HG03196 (cell line): ENCODE results near the gene INTS14.

Experiments used
- ATAC-seq: cut with Tn5 transposase; IDR thresholded peaks from one replicate; pipeline ENCODE4 v1.9.1; 2021; ENCODE audit not compliant: unreplicated experiment

The INTS14 gene

DNA sequence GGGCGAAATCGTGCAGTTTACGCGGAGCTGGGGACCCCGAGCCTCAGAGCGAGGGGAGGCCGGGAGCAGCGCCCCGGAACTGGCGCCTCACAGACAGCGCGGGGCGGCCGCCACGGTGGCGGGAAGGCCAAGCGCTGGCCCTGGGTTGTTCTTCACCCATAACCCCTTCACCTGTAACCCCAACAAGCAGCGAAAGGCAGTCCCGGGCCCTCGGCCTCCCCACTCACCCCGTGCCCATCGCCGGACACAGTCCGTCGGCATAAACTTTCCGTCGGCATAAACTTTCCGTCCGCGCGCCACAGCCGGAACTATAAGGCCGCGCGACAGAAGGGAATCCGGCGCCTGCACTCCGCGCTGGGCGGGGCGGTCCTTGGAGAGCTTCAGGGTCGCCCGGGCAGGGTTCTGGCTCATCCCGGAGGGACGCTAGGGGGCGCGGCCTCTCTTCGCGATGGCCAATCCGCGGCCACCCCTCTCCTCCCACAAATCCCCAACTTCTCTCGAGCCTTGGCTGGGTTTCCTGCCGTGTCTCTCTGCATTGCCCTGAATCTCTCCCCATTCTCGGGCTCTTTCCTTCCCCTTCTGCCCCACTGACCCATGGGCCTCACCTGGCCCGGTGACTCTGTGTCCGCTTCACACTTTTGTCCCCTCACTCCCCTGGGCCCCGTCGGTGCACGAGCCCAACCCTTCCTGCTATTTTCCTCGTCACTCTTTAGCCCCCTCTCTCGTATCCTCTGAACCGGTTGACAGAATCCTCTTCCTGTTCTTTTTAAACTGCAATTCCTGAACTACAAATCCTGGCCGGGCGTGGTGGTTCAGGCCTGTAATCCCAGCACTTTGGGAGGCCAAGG lies at the start of gene INTS14:
INTS14 (minus strand) TSS at position 261 of the 848 bp plus-strand sequence. CDS start 3,751 bp downstream, outside the sequence.
- ATAC-seq: peak; percentile 97

DNA sequence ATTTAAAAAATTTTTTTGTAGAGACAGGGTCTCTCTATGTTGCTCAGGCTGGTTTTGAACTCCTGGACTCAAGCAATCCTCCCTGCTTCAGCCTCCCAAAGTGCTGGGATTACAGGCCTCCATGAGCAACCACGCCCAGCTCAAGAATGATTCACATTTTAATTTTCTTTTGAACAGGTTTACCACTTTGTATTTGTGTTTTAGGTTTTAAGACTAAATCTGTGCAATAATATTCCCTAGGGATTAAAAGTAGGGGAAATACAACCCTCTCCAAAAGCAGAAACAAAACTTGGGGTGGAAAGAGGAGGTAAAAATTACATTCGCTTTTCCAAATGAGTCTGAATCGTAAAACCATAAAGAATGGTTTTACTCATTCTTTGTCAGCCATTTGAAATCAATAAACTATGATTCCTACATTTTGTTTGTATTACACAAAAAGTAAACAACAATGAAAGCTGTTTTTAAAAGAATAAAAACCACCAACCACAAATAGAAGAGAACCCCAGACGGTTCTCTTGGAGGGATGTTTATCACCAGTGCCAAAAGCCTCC lies 48.6 kb upstream of the INTS14 start:
- ATAC-seq: no peak

DNA sequence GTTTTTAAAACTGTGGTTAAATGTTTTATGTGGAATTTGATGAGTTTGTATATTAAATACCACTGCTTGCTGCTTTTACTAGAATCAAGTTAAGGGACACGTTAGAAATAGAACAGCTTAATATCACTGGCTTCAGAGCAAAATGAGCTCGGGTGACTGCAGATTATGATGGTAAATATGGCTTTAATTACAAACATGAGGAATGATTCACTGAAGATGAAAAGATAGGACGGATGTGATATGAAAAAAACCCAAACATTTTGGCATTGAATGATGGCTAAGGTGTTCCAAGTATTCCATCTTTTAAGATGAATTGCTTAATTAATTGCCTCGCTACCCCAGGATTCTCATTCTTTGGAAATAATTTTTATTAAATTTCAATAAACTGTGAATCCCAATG lies 44.5 kb upstream of the INTS14 start:
- ATAC-seq: no peak

DNA sequence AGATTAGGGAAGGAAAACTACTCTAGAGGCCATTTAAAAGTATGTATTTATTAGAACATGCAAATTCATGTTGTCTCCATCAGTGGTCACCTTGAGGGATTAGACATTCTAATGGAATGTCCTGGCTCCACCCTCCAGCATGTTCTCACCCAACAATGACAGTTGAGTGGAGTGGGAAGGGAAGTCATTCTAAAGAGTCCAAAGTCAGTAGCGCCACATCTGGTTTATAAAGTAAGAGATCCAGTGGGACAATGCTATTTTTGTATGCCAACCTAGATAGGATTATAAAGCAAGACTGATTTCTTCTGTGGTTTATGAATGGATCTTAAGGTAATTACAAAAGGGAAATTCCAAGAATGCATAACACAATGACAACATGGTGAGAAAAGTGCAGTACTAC lies 44.1 kb upstream of the INTS14 start:
- no peak for ATAC-seq

DNA sequence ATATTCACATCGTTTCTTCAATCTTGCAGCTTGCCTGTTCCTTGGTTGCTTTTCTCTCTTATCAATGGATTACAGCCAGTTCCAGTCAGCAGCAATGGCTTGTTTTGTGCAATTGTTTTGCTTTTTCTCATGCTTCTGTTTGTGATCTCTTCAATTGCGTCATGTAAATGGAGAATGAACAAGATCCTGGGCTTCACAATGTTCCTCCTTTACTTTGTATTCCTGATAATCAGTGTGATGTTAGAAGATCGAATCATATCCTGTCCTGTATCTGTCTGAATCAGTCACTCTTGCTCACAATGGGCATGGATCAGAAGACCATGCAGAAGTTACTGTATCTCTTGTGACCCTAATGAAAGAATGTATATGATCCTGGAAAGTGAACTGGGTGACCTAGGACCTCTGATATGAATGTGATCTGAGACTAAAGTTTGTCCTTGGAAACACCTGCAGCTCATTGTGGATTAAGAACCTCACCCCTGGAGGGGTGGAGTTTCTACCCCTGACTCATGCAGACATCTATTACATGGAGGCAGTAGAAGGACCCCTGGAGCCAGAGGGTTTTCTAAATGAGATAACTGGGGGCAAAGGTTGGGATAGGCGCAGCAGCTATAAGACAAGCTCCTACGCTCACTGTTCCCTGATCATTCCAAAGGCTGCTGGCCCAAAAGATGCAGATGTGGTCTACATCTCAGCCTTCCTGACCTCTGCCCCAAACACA lies 43.0 kb upstream of the INTS14 start:
- ATAC-seq: no peak

DNA sequence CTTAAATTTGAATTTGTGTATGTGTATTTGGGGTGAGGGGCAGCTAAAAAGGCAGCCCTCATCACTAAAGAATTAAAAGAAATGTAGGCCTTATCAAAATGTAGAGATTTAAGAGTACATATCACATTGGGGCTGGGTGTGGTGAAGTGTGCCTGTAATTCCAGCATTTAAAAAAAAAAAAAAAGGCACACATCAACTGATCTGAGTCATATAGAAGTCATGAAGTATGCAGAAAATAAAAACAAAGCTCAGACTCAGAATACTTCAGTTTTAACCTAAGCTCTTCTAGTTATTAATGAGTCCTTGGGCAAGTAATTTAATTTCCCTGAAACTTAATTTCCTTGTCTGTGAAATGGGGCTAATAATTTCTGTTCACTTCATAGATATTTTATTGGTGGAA lies 42.4 kb upstream of the INTS14 start:
- no peak for ATAC-seq

DNA sequence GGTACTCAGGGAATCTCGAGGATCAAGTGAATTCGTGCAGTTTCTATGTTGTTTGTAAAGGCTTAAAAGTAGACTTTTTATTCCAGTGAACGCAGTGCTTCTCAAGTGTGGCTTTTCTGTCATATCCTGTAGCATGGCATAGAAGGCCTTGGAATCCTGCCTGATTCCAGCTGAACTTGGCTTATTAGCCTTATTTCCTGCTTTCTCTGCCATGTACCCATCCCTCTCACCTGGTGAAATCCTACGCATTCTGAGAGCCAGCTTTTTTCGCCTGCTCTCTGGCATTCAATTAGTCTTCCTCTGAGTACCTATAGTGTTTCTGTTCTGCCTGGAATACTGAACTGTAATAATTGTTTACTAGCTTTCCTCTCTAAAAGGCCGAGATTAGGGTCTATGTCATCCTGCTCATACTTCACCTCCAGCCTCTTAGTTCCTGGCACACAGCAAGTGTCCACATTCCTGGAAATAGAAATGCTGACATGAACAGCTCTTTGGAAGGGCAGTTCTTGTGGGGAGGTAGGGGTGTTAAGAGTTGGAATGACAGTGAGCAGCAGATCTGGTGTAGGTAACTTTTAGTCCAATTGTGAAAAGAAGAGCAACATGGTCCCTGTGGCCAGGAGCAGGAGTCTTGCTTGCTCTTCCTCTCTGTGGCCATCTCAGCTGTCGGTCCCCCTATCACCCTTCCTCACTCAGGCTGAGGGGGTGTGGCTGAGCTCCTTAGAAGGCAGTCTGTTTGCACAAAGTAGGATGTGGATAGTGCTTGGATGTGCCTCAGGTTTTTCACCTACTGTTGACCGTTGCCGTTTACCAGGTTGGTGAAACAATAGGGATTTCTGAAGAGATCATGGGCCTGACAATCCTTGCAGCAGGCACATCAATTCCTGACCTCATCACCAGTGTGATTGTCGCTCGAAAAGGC lies 41.2 kb upstream of the INTS14 start:
- ATAC-seq: no peak

DNA sequence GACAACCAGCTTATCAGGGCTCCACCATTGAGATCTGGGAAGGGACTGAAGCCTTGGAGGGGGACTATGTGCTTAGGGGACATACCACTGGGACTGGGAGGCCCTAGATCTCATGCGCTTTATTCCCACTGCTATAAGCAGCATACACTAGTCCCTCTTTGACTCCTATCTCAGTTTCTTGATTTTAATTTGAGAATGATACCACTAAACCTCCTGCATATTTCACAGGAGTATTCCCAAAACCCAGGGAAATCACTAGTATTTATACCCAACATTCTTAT lies 40.1 kb upstream of the INTS14 start:
- ATAC-seq: no peak

DNA sequence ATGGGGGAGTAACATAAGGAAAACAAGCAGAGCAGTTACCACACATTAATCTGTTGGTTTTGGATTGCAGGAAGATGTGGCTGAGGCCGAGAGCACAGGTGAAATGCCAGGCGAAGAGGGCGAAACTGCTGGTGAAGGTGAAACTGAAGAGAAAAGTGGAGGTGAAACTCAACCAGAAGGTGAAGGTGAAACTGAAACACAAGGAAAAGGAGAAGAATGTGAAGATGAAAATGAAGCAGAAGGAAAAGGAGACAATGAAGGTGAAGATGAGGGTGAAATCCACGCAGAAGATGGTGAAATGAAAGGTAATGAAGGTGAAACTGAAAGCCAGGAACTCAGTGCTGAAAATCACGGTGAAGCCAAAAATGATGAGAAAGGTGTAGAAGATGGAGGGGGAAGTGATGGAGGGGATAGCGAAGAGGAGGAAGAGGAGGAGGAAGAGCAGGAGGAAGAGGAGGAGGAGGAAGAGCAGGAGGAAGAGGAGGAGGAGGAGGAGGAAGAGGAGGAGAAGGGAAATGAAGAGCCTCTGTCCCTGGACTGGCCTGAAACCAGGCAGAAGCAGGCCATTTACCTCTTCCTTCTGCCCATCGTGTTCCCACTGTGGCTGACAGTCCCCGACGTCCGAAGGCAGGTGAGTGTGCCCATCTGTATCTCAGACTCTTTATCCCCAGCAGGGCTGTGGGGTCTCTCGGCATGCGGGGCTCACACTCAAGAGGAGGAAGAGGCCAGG lies 39.5 kb upstream of the INTS14 start:
- ATAC-seq: no peak

DNA sequence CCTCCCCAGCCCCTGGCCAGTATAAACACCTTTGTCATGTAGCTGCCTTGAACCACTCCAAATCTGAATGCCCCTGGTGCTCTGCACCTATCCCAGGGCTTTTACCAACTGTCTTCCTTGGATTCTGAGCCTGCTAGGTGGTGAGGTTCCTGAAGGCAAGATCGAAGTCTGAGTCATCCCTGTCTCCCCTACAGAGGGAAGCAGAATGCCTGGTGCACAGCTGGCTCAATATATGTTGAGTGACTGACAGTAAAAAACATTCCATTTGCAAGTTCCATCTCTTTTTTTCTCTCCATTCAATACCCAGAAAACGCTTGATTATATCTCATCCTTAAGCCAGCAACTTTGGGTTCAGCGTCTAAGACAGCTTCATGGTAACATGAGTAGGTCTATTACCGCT lies 35.6 kb upstream of the INTS14 start:
- no peak for ATAC-seq

DNA sequence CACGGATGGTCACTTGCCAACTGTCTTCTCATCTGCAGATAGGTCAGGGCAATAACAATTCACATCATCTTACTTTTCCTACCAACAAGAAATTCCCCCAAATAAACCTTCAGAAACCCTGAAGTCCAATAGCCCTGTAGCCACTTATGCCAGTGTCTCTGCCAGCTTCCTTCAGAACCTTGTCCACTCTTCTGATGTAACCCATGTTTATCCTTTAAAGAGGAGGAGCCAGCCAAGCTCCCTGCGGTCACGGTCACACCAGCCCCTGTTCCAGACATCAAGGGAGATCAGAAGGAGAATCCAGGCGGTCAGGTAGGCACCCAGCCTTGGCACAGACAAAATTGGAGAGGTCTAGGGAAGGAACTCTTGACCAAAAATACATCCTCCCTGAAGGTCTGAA lies 34.5 kb upstream of the INTS14 start:
- ATAC-seq: no peak

DNA sequence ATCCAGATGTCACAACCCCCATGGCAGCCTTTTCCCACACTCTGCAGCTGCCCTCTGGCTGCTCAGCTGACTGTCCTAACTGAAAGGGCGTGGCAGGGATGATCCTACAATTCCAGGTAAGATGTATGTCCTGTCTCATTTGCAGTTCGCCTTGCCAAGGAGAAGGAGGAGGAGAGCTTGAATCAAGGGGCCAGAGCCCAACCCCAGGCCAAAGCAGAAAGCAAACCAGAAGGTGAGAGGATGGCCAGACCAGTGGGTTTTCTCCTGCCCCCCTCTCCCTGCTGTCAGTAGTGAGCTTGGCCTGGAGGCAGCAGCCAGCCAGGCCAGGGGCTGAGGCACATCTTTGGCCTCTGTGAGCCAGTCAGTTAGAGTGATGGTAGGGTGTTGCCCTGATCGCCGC lies 33.4 kb upstream of the INTS14 start:
- no peak for ATAC-seq

DNA sequence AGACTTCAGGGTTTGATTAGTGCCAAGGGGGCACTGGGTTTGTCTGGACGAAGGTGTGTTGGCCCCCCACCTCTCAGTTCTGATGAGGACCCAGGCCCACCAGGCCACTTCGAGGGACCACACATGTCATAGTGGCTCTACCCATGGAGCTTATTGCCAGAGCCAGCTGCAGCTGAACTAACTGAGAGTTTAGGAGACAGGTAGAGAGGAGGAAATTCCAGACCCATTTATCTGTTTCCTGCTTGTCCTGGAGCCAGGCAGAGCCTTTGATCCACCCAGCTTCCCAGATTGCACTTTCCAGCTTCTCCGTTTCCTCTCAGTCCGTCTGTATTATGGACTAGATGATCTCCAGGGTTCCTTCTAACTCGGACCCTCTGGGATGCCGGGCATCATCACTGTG lies 31.7 kb upstream of the INTS14 start:
- no peak for ATAC-seq

DNA sequence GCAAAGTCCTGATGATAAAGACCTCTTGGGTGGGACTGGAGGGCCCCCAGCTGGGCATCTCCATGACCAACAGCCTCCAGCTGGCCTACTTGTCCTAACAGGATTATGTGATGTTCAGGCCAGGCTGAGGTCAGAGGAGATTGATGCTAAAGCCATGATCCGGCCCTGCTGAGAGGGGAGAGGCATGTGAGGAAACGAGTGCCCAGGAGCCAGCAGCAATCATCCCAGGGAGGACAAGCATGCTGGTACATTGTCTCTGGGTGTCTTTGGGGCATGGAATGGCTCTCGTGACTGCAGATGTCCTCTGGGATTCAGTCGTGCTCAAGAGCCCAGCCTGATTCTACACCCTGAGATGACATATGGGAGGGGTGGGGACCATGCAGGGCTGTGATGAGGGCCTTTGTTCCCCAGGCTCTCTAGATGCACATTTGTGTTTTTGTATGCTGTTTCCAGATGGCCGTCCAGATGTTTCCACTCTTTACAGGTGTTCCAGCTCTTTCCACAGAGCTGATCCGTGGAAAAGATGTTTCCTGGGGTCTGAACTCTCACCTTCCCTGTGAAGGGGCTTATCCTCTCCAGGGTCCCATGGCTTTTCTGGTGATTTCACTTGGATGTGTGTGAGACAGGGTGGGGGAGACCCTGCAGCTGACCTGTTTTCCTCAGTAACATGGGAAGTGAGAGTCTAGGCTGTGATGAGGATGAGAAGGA lies 31.0 kb upstream of the INTS14 start:
- no peak for ATAC-seq

DNA sequence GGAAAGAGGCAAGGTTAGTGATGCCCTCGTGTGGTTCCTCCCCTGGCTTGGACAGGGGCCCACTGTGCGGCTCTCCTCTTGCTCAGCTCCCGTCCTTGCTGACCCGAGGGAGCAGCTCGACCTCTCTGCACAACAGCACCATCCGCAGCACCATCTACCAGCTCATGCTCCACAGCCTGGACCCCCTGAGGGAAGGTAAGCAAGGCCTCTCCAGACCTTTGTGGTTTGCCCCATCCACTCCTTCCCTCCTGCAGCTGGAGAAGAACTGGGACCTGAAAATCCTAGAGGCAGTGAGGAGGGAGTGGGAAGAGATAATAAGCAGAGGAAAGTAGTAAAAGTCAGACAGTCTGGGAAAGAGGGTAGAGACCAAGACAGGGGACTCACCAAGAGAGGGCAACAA lies 28.6 kb upstream of the INTS14 start:
- ATAC-seq: no peak

DNA sequence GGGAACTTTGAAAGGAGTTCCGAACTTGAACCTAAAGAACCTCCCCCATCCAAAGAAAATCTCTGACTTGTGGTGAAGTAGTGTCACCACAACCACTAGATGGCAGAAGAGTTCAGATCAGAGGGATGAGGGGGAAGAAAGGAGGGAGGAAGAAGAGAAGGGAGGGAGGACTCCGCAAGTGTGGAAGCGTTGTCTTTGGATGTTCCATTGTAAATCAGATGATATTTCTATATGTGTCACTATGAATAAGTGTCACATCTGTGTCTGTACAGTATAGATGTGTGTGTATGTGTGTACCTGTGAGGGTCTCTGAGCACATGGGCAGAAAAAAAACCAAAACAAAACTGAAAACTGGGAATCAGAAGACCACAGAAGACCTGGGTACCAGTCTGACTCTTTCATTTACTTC lies 27.8 kb upstream of the INTS14 start:
- no peak for ATAC-seq

DNA sequence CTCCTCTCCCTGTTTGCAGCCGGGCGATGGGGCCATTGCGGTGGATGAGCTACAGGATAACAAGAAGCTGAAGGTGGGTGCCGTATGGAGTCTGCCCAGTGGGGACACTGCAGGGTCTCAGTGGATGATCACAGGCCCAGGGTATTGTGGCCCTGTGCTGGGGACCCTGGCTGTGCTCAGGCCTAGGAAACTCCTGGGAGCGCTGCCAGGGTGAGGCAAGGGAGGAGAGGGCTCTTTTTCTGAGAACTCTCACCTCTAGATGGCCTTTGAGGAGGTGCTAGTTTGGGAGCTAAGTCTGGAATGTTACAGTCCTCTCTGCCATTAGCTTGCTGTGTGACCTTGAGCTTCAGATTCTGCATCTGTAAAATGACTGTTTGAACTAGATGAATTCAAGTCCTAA lies 27.2 kb upstream of the INTS14 start:
- no peak for ATAC-seq

DNA sequence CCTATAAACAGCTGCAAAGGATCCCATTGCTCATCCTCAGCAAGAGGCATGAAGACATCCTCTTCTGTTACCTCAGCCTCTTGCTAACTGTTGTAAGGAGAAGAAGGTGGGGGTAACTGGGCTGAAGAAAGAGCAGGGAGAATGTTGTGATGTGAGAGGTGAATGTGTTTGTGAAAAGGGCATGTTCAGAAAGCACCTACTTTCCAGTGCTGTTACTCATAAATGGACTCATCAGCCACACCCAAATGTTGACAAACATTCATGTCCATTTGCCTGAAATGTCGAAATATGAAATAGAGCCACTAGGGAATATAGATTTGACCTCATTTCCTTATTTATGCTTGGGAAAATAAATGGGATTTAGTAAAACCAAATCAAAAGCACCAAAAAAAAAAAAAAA lies 23.4 kb upstream of the INTS14 start:
- no peak for ATAC-seq

DNA sequence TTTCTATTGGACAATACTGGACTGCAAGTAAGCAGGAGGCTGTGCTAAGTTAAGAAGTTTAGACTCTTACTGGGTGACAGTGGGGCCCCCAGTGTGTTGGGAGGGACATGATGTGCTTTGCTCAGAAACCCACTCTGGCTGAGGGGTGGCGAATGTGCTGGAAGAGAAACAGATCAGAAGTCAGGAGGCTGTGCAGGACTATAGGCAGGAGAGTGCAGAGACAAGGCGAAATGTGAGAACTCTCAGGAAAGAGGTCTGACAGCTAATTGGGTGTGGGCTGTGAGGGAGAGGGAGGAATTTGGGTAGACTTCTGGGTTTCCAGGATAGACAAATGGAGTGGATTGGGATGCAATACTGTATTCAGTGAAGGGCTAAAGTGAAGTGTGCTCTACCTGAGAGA lies 22.8 kb upstream of the INTS14 start:
- ATAC-seq: no peak

DNA sequence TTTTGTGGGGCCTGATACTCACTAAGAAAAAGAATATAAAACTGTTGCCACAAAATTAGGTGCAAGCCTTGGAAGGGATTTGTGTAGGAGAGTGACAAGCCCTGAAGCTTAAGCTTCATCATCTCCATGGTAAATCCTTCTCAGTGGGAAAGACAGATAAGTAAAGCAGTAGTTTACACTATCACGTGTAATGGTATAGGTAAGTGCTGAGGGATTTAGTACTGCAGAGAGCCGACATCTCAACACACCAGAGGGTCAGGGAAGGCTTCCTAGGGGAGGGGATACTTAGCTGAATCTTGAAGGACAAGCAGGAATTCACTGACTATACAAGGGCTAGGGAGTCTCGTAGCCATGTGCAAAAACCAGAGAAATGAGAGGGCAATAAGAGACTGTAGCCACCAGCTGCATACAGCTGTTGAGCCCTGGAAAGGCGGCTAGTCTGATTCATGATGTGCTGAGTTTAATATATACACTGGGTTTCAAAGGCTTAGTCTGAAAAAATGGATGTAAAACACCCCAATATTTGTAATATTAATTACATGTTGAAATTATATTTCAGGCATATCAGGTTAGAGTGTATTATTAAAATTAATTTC lies 21.9 kb upstream of the INTS14 start:
- no peak for ATAC-seq
